Activated T-cell treated with anti-CD3 and anti-CD28 coated beads for 24 hours (primary cell): ENCODE data around the gene CYP27A1.

ENCODE experiments used
- DNase-seq: peaks from one replicate; pipeline ENCODE4 v3.0.0-alpha.2; 2020; ENCODE audit warnings: low read depth

The CYP27A1 gene

GRCh38 chr2:218773881-218774280 is 8.1 kb upstream of the CYP27A1 start:
- DNase-seq, result no peak

- DNase-seq, result no peak
Observed at GRCh38 chr2:218776488-218776887, 5.5 kb upstream of the CYP27A1 start.

DNA sequence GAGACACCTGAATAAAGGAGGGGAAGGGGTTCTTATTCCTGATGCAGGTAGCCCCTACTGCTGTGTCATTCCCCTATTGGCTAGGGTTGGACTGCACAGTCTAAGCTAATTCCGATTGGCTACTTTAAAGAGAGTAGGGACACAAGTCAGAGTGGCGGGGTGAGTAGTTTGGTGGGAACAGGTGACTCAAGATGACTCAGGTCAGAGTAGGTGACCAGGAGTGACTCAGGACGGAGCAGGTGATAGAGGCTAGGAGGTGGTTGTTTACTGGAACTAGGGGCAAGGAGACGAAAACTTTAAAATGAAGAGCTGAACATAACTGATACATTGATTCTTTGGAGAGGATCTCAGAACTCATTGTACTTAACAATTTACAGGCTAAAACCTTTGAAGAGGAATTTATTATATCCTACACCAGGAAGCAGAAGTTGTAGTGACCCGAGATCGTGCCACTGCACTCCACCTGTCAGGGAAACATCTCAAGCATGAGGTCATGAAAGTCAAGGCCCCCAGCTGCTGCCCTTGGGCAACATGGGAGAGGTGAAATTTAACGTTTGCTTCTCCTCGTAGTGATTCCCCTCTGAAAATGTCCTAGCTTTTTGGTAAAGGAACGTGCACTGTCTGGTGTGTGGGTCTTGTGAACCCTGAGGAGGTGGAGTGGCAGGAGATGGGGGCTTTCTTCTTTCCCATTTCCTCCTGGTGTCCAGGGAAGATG is 4.5 kb upstream of the CYP27A1 start:
- no peak for DNase-seq

DNA sequence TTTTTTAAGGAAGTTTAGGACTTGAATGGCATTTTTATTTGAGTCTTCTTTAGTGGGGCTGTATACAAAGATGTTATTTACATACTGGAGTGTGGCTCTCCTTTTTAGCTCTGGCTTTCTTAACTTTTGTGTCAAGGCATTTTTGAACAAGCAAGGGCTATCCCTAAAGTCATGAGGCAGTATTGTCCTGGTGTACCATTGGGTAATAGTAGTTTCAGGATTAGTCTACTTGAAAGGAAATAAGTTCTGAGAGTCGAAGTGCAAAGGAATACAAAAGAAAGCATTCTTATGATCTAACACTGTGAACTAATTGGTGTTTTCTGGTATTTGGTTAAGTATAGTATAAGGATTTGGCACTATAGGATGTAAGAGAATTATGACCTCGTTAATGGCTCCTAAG is 1.9 kb upstream of the CYP27A1 start:
- no peak for DNase-seq

DNA sequence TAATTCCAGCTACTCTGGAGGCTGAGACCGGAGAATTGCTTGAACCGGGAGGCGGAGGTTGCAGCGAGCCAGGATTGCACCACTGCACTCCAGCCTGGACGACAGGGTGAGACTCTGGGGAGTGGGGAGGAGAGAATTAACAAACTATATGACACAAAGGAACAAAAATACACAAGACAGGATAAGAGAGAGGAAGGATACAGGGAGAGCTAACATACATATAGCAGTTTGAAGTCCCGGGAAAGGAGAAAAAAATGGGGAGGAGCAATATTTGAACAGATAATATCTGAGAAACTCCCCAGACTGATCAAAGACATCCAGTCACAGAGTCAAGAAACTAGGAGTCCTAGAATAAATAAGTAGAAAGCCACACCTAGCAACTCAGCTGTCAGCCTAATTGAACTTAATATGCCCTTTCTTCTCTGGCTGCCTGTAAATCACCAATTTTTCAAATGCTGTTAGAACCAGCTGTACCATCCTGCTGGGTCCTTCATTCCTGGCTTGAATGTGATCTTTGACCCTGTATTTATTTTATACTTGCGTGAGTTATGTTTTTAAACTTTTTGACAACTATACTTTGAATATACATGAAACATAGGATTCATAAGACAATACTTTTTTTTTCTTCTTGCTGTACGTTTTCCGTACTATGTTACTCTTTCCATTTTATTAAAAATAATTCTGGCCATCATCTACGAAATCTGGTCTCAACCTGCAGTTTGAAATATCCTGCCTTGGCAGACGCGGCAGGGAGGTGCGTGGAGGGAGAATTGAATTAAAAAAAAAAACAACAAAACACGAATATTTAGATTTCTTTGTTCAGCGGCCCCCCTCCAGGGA is 876 bp upstream of the CYP27A1 start:
- no peak for DNase-seq

DNA sequence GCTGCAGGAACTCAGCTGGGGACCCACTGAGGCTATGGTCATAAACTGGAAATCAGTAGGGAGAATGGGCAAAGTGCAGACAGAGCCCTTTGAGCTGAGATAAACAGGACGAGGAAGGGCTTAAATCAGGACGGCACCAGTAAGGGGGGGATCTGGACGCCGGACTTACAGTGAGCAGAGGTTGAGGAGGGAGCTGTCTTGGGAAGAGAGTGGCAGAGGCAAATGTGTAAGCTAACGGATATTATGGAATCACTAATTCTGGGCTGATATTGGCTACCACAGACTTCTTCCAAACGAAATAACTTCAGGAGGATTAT is 539 bp downstream of the CYP27A1 start:
- DNase-seq, result no peak

- DNase-seq, result no peak
Observed at GRCh38 chr2:218783688-218784087, 1.7 kb downstream of the CYP27A1 start.

- no peak for DNase-seq
Observed at GRCh38 chr2:218785103-218785502, 3.2 kb downstream of the CYP27A1 start.

DNA sequence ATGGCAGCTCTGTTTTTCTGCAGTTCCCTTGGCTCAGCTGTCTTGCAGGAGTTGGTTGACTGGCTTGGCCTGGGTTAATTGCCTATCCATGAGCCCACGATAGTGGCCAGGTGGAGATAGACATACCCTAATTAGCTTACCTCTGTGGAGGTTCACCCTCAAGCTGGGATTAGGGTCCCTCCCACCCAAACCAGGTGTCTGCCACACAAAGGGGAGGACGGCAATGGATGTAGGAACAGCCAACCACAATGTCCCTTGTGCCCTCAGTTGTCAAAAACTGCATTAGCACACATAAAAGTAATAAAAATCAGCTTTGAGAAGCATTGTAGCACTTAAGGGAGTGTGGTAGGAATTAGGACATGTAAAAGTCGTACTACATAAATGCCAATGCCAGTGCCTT is 4.2 kb downstream of the CYP27A1 start:
- DNase-seq, result no peak

GRCh38 chr2:218788529-218789255 is 6.7 kb downstream of the CYP27A1 start:
- no peak for DNase-seq

GRCh38 chr2:218792433-218792832 is 10.5 kb downstream of the CYP27A1 start:
- no peak for DNase-seq

- DNase-seq, result no peak
Observed at GRCh38 chr2:218796691-218797090, 14.7 kb downstream of the CYP27A1 start.

GRCh38 chr2:218798767-218799504 is 17.0 kb downstream of the CYP27A1 start:
- DNase-seq, result no peak

- no peak for DNase-seq
Observed at GRCh38 chr2:218799990-218800389, 18.0 kb downstream of the CYP27A1 start.

DNA sequence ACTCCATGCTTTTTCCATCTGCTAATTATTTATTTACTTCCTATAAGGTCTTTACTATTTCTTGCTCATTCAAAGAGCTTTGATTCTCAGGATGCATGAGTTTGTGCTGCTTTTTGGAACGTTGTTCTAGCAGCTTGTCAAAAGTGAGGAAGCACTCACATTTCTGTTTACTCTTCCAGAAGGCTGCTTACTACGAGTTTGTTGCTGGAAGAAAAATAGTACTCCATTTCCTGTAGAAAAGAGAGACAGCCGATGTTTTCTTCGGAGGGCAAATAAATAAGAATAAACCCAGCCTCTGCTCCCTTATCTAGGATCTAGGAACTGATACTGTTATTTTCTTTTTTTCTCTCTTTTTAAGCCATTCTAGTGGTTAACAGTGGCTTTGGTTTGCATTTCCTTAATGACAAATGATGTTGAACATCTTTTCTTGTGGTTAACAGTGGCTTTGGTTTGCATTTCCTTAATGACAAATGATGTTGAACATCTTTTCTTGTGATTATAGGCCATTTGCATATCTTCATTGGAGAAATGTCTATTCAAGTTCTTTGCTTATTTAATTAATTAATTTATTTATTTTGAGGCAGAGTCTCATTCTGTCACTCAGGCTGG is 20.5 kb downstream of the CYP27A1 start:
- no peak for DNase-seq

GRCh38 chr2:218804817-218805216 is 22.9 kb downstream of the CYP27A1 start:
- no peak for DNase-seq

DNA sequence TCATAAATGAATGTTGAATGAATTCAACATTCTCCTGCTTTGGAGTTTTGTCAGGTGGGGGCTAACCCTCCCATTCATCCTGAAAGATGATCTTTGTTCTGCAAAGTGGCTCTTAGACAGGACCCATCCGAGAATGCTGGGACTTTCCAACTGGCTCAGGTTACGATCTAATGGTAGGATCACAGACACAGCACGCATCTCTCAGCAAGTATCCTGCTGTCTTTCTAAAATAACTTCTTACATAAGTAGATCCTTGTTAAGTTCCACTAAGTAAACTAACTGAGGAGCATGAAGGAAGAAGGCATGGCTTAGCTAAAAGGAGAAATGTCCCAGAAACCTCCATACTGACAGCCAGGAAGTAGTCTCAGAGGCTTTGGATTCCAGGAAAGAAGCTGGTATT is 23.7 kb downstream of the CYP27A1 start:
- no peak for DNase-seq

DNA sequence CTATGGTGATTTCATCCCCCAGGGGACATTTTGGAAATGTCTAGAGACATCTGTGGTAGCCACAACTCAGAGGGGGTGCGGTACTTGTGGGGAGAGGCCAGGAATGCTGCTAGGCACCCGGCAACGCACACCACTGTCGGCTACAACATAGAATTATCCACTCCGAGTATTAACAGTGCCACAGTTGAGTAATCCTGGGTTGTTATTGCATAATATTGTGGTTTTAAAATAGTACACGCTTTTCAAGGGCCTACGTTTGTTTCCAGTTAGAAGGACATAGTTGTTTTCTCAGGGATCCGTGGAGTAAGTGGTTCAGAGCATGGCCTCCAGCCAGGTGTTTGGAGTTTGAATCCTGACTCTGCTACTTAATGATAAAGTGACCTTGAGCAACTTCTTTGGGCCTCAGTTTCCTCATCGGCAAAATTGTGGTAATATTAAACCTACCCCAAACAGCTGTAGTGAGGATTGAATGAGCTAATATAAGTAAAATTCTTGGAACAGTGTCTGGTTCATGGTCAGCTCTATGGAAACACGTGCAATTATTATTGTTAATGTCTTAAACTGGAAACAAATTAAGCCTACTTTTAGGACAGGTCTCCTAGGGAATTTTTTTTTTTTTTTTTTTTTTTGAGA is 24.5 kb downstream of the CYP27A1 start:
- DNase-seq, result no peak

DNA sequence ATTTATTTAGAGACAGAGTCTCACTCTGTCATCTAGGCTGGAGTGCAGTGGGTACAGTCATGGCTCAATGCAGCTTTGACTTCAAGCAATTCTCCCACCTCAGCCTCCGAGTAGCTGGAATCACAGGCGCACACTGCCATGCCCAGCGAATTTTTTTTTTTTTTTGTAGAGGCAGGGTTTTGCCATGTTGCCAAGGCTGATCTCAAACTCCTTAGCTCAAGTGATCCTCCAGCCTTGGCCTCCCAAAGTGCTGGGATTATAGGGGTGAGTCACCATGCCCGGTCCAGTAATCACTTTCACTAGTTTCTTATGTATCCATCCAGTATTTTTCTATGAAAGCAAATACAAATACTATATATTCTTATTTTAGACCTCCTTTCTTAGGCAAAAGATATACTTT is 25.7 kb downstream of the CYP27A1 start:
- no peak for DNase-seq

DNA sequence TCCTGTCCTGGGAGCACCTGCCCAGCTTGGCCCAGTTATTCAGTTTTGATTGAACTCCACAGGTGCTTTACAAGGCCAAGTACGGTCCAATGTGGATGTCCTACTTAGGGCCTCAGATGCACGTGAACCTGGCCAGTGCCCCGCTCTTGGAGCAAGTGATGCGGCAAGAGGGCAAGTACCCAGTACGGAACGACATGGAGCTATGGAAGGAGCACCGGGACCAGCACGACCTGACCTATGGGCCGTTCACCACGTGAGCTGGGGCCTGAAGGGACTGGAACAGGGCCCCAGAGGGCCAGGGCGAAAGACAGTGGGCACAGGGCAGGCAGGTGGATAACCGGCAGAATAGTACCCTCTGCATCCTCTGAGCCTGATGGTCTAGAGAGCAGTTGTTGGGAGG is 27.6 kb downstream of the CYP27A1 start:
- no peak for DNase-seq

GRCh38 chr2:218810256-218810655 is 28.3 kb downstream of the CYP27A1 start:
- no peak for DNase-seq
